G401 (cell line): Measurements from ENCODE around the gene MRPL1. TPM values are rescaled to one million over a fixed set of nuclear protein-coding genes. Genes with fewer than 3 reads are reported as not detected.
"Not testable (repeated sequence)": the region's sequence is repeated elsewhere in the genome, so short reads cannot be mapped to it uniquely, and the experiment has no call there.

Experiments
- DNase-seq: peaks from one replicate; pipeline ENCODE4 v3.0.0-alpha.2; 2015; ENCODE audit warnings: low spot score
- in situ Hi-C: cut with HindIII; loops from 2 replicates; pipeline ENCODE4 v1.10.0; 2016; ENCODE audit warnings: low sequenced_read_pairs, mixed read lengths
- total RNA-seq: library from RNA; depleted of rRNA; stranded (reverse); fragments of >200 nt; shearing (Covaris generic); gene quantifications from 2 replicates; pipeline ENCODE4 v1.2.3, GENCODE V29; 2014

Gene MRPL1
- total RNA-seq, 1 experiment from 2014 or later, result 51.7 TPM

GRCh38 chr4:77845929-77846328, 16.7 kb upstream of the MRPL1 start:
- no peak for DNase-seq
- in situ Hi-C loops, result no loop called here

- no peak for DNase-seq
- in situ Hi-C loops, result no loop called here
These were observed 14.1 kb upstream of the MRPL1 start for GRCh38 chr4:77848508-77848907.

DNA sequence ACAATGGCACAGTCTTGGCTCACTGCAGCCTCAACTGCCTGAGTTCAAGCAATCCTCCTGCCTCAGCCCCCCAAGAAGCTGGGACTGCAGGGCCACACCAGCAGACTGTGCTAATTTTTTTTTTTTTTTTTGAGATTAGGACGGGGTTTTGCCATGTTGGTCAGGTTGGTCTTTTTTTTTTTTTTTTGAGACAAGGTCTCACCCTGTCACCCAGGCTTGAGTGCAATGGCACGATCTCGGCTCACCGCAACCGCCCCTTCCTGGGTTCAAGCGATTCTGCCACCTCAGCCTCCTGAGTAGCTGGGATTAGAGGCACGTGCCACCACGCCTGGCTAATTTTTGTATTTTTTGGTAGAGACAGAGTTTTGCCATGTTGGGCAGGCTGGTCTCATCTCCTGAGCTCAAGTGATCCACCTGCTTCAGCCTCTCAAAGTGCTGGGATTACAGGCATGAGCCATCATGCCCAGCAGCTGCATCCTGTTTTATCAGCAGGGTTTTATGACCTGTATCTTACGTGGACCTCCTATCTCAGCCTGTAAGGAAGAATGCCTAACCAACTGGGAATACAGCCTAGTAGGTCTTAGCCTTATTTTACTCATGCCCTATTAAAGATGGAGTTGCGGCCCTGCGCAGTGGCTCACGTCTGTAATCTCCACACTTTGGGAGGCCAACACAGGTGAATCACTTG, 13.2 kb upstream of the MRPL1 start:
- no peak for DNase-seq
- in situ Hi-C loops, result no loop called here

- no peak for DNase-seq
- in situ Hi-C loops, result no loop called here
These were observed 9.6 kb upstream of the MRPL1 start for GRCh38 chr4:77852892-77853495.

DNA sequence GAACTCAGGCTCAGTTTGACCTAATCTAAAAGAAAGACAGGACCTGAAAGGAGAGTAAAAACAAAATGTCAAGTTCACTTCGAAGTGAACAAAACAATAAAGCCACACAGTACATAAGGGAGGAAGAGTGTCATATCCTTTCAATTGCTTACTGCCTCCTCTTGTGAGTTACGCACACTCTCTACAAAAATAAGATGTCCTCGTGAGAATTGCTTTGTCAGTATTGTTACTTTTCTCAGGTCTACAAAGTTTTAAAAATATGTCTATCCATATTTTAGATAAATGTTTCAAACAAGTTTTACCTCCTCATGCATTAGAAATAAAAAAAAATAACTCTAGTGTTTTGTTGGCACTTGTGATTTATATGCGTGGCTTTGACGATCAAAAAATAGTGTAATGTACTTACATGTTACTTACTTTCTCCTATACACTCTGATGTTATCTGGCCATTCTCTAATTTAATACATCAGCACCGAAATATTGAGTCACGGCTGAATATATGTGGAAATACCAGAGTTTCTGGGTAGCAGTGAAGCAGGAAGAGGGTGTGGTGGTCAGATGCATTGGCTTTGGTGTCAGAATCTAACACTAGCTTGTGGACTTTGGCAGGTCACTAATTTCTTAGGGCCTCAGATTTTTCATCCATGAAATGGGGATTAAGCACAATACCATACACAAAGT, 8.1 kb upstream of the MRPL1 start:
- no peak for DNase-seq
- in situ Hi-C loops, result no loop called here

DNA sequence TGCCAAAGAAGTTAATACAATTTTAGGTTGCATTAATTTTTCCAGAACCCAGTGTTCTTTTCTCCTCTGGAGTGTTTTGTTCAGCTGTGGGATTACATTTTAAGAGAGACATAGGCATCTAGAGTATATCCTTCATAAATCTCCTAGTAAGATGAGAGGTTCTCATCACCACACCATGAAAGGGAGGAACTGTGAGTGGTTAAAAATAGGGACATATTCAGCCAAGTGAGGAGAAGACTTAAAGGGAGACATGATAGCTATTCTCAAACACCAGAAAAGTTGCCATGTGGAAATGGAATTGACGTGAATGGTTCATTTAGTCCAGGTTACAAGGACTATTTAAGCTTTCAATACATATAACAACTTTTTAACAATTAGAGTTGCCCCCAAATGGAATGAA, 6.5 kb upstream of the MRPL1 start:
- DNase-seq, result no peak
- in situ Hi-C loops, result no loop called here

GRCh38 chr4:77859256-77859655, 3.4 kb upstream of the MRPL1 start:
- DNase-seq, result no peak
- in situ Hi-C loops, result no loop called here

- no peak for DNase-seq
- in situ Hi-C loops, result no loop called here
These were observed 1.1 kb upstream of the MRPL1 start for GRCh38 chr4:77861495-77861894.

- in situ Hi-C loops, DNase-seq: not testable (repeated sequence)
These were observed 711 bp downstream of the MRPL1 start for GRCh38 chr4:77863341-77863740.

- in situ Hi-C loops, result no loop called here
- DNase-seq, result no peak
These were observed 2.6 kb downstream of the MRPL1 start for GRCh38 chr4:77865259-77865658.

GRCh38 chr4:77872723-77873445, 10.3 kb downstream of the MRPL1 start:
- in situ Hi-C loops, result no loop called here
- no peak for DNase-seq

DNA sequence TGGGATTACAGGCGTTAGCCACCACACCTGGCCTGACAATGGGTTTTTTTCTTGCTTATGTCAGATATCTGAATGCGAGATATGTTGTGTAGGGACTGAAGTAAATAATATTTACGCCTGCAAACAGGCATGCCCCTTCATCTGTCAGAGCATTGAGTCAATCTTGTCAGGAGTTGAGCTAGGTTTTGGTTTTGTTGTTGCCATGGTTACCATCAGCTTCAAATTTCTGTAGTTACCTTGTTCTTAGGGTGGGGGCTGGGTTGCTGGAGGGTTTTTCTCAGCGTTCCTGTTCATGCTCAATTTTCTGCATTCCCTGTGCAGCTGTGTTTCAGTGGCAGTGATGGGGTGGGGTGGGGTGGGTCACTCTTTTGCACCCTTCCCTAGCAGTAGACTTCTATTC, 14.5 kb downstream of the MRPL1 start:
- in situ Hi-C loops, result no loop called here
- no peak for DNase-seq

DNA sequence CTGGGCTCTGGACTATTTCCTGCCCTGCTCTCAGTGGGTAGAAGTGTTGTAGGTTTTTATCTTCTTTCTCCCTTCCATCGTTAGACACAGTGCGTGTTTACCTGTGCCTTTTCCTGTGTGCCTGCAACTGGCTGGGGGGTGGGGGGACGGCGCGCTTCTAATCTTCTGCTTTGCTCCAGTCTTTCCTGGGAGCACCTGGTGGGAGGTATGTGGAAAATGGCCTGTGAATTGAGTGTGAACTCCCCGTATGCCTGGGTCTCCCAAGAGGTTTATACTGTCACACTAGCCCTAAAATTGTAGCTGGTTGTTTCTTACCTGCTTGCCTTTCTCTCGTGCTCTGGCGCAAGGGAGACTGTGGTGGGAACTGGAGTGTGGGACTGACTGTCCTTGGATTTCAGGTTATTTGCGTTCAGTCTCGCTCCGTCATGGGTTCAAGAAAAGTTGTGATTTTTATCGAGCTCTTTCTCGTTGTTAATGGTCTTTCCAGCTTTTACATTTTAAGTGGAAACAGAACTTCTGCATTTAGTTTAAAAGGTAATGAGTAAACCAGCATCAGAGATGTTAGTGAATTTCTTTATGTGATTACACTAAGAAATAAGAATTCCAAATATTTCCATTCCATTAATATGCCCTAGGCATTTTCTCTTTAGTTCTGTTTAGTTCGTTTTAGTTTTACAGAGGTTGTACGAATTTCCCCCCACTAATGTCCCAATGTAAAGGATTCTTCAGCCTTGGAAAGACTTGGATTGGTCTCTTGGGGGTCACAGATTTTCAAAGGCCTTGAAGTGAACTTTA, 15.3 kb downstream of the MRPL1 start:
- in situ Hi-C loops, result no loop called here
- no peak for DNase-seq

- DNase-seq, result no peak
- in situ Hi-C loops, result no loop called here
These were observed 18.2 kb downstream of the MRPL1 start for GRCh38 chr4:77880784-77881183.

GRCh38 chr4:77881460-77882295, 19.0 kb downstream of the MRPL1 start:
- in situ Hi-C loops, result no loop called here
- no peak for DNase-seq

GRCh38 chr4:77893451-77893850, 30.8 kb downstream of the MRPL1 start:
- in situ Hi-C loops, result no loop called here
- DNase-seq, result no peak

DNA sequence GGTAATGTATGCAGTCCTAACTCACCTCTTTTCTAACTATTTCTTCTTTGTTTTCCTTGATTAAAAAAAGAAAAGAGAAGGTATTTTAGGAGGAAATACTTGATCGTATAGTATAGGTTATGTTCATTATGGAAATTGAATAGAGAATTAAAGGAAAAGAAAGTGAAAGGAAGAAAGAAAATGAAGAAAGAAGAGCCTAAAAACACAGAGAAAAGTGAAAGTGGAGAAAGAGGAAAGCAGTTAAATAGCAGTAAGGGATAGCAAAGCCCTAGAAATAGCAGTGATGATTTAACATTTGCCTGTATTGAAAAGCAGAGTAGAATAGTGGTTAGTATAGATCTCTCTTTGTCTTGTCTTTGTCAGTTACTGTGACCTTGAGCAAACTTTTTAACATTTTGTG, 37.0 kb downstream of the MRPL1 start:
- in situ Hi-C loops, result no loop called here
- DNase-seq, result no peak

GRCh38 chr4:77903186-77903585, 40.6 kb downstream of the MRPL1 start:
- DNase-seq, result no peak
- in situ Hi-C loops, result no loop called here
